Endothelial cell (in vitro differentiated cells): Measurements from ENCODE around the gene SAMD9. TPM values are rescaled to one million over a fixed set of nuclear protein-coding genes. Genes with fewer than 3 reads are reported as not detected.
"Not testable (repeated sequence)": the region's sequence is repeated elsewhere in the genome, so short reads cannot be mapped to it uniquely, and the experiment has no call there.

Experiments used
- DNase-seq: peaks from one replicate; pipeline ENCODE4 v3.0.0; 2021; ENCODE audit warnings: low spot score
- H3K27ac Mint-ChIP-seq: one replicate; pipeline ENCODE4 v1.8.0; 2021; ENCODE audit warnings: mixed read lengths, inconsistent platforms; ENCODE audit not compliant: unreplicated experiment
- H3K27me3 Mint-ChIP-seq: one replicate; pipeline ENCODE4 v1.8.0; 2021; ENCODE audit warnings: mild to moderate bottlenecking, moderate library complexity, mixed read lengths, inconsistent platforms; ENCODE audit not compliant: unreplicated experiment
- H3K36me3 Mint-ChIP-seq: one replicate; pipeline ENCODE4 v1.8.0; 2021; ENCODE audit warnings: mild to moderate bottlenecking, low read depth, mixed read lengths, inconsistent platforms; ENCODE audit not compliant: unreplicated experiment
- H3K4me1 Mint-ChIP-seq: one replicate; pipeline ENCODE4 v1.8.0; 2021; ENCODE audit warnings: mild to moderate bottlenecking, mixed read lengths, inconsistent platforms; ENCODE audit not compliant: unreplicated experiment
- H3K4me3 Mint-ChIP-seq: one replicate; pipeline ENCODE4 v1.8.0; 2021; ENCODE audit warnings: mild to moderate bottlenecking, mixed read lengths, inconsistent platforms; ENCODE audit not compliant: unreplicated experiment
- H3K9me3 Mint-ChIP-seq: one replicate; pipeline ENCODE4 v1.8.0; 2021; ENCODE audit warnings: mixed read lengths, inconsistent platforms; ENCODE audit not compliant: unreplicated experiment
- total RNA-seq: library from RNA; stranded (reverse); fragmentation: NEBNext Ultra II Directional; extraction: Animal tissue kit (Norgen Biotek cat#: 25700); gene quantifications from one replicate; pipeline ENCODE4 v1.2.1, GENCODE V29; 2021; ENCODE audit not compliant: unreplicated experiment
- TF ChIP-seq, protein P1 (sequence below): fragments of 200-600 bp; sonication (generic); IDR thresholded peaks from one replicate; pipeline ENCODE4 v1.5.0; 2021; ENCODE audit warnings: antibody characterized with exemption; ENCODE audit not compliant: unreplicated experiment

Gene SAMD9
- total RNA-seq, 1 donor from 2014 or later: 0.56 TPM

DNA sequence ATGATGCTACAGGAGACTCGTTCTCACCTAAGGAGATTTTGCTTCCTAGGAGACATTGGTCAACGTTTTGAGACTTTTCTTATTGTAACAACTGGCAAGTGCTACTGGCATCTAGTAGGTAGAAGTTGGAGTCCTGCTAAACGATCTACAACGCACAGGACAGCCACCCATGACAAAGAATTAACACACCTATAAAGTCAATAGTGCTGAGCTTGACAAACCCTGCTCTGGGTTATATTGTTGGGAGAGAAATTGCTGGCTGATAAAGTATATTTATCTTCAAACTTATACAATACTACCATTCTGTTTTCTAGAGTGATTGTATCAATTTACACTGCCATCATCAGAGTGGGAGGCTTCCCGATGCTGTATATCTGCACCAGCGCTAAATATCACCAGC is 57.8 kb downstream of the SAMD9 start:
- no peaks in the 10 kb centered on the region for H3K27me3 Mint-ChIP-seq
- TF ChIP-seq, protein P1, sequence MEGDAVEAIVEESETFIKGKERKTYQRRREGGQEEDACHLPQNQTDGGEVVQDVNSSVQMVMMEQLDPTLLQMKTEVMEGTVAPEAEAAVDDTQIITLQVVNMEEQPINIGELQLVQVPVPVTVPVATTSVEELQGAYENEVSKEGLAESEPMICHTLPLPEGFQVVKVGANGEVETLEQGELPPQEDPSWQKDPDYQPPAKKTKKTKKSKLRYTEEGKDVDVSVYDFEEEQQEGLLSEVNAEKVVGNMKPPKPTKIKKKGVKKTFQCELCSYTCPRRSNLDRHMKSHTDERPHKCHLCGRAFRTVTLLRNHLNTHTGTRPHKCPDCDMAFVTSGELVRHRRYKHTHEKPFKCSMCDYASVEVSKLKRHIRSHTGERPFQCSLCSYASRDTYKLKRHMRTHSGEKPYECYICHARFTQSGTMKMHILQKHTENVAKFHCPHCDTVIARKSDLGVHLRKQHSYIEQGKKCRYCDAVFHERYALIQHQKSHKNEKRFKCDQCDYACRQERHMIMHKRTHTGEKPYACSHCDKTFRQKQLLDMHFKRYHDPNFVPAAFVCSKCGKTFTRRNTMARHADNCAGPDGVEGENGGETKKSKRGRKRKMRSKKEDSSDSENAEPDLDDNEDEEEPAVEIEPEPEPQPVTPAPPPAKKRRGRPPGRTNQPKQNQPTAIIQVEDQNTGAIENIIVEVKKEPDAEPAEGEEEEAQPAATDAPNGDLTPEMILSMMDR: no peak

DNA sequence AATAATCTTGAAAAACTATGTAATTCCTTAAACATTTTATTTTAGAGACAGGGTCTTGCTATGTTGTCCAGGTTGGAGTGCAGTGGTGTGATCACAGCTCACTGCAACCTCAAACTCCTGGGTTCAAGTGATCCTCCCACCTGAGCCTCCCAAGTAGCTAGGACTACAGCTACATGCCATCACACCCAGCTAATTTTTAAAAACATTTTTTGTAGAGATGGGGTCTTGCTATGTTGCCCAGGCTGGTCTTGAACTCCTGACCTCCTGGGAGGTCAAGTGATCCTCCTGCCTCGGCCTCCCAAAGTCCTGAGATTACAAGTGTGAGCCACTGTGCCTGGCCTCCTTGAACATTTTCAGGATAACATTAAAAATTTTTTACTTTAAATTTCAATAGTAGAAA is 61.2 kb downstream of the SAMD9 start:
- H3K4me1 Mint-ChIP-seq: peaks cover 10% of the 10 kb centered on the region
- H3K27me3 Mint-ChIP-seq, H3K9me3 Mint-ChIP-seq, H3K4me3 Mint-ChIP-seq, H3K36me3 Mint-ChIP-seq, H3K27ac Mint-ChIP-seq, DNase-seq: not testable (repeated sequence)

More for the DNA sequence above, 57.8 kb downstream of the SAMD9 start:
- DNase-seq: no peak
- no peaks in the 10 kb centered on the region for H3K9me3 Mint-ChIP-seq
- peaks cover 4% of the 10 kb centered on the region for H3K4me1 Mint-ChIP-seq
- no peak overlapping the region for H3K27ac Mint-ChIP-seq
- no peaks in the 10 kb centered on the region for H3K36me3 Mint-ChIP-seq
- no peak overlapping the region for H3K4me3 Mint-ChIP-seq

DNA sequence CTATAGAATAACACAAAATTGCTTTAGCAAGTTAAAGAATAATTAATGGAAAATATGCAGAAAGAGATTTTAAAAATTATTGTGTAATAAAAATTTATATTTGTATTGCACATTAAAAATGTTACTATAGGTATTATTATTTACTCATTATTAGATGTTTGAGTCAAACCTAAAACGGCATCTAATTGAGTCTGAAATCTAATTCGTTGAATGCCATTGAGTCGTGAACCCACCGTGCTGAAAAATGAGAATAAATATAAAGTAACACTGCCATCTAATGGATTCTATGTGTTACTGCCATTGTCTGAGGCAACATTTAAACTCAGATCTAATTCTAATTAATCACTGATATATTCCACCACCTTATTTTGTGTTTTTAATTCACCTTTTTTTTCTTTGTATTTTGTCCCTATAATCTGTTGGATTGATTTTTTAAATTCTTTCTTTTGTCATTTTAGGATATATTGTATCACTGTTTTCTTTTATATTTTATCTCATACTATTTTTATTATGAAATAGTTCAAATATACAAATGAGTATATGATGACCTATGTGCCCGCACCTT is 62.2 kb downstream of the SAMD9 start:
- DNase-seq: no peak
- no peaks in the 10 kb centered on the region for H3K27me3 Mint-ChIP-seq
- TF ChIP-seq, protein P1: peak; percentile 90
- no peak overlapping the region for H3K4me3 Mint-ChIP-seq
- peaks cover 10% of the 10 kb centered on the region for H3K4me1 Mint-ChIP-seq
- H3K36me3 Mint-ChIP-seq: no peaks in the 10 kb centered on the region
- H3K27ac Mint-ChIP-seq: no peak overlapping the region
- H3K9me3 Mint-ChIP-seq: no peaks in the 10 kb centered on the region

DNA sequence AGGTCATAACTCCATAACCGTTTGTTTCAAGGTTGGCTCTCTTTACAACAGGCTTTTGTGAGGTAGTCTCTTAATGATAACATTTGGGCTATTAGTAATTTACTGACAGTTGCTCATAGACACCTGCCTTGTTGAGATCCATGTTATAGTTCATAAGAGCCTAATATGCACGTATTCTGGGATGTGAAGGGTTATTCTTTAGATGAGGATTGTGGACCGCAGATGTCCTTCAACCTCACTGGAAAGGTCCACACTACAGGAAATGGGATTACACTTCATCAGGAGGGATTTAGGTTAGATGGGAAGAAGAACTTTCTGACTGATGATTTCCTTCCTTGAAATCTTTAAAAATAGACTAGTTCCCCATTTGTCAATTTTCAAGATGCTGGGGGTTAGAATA is 62.8 kb downstream of the SAMD9 start:
- Mint-ChIP-seq H3K9me3 (no peaks in the 10 kb centered on the region), H3K4me3 (no peak overlapping the region), H3K27ac (no peak overlapping the region), H3K36me3 (no peaks in the 10 kb centered on the region), H3K27me3 (no peaks in the 10 kb centered on the region), H3K4me1 (peaks cover 10% of the 10 kb centered on the region)
- no peak for DNase-seq
- TF ChIP-seq, protein P1: no peak

DNA sequence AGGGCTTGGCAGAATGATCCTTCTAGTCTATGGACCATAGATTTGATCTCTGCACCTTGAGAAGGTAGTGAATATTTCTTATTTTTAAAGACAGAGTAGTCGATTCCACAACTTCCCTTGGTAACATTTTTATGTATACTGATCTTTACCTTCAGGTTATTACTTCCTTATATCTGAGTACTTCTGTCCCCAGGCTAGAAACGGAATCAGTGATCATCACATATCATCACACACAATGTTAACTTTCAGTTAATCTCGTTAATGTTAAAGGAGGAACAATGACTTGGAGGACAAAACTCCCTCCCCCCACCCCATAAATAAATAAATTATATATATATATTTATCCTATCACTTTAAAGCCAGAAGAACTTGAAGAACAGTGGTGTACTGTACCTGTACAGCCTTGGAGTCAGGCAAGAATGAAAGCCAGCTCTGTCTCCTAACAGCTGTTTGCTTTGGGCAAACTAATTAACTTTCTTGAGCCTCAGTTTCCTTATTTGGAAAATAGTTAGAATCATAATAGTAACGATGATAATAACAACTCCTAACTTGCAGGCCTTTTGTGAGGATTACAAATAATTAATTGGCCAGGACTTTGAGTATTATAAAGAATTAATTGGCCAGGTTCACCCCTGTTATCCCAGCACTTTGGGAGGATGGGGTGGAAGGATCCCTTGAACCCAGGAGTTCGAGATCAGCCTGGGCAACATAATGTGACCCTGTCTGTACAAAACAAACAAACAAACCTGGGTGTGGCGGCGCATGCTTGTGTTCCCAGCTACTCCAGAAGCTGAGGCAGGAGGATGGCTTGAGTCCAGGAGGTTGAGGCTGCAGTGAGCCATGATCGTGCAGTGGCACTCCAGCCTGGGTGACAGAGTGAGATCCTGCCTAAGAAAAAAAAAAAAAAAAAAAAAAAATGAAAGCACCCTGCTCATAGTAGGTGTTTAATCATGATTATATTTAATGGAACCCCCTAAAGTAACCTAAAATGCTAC is 63.5 kb downstream of the SAMD9 start:
- no peaks in the 10 kb centered on the region for H3K27me3 Mint-ChIP-seq
- DNase-seq: no peak
- H3K9me3 Mint-ChIP-seq: no peaks in the 10 kb centered on the region
- TF ChIP-seq, protein P1: no peak
- no peaks in the 10 kb centered on the region for H3K36me3 Mint-ChIP-seq
- no peak overlapping the region for H3K27ac Mint-ChIP-seq
- no peak overlapping the region for H3K4me3 Mint-ChIP-seq
- peaks cover 10% of the 10 kb centered on the region for H3K4me1 Mint-ChIP-seq
